ENCODE measurements around the gene SLC44A2.

Gene SLC44A2

DNA sequence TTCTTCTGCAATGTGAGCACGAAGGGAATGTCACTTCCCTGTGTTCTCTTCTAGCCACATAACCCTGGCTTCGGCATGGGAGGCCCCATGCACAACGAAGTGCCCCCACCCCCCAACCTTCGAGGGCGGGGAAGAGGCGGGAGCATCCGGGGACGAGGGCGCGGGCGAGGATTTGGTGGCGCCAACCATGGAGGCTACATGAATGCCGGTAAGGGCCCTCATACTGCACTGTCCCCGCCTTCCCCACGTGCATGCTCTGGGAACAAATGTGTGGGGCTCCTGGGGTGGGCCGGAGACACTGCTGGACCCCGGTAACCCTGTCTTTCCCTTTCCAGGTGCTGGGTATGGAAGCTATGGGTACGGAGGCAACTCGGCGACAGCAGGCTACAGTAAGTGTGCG lies 58.2 kb downstream of the SLC44A2 start:
- no peak for DNase-seq

DNA sequence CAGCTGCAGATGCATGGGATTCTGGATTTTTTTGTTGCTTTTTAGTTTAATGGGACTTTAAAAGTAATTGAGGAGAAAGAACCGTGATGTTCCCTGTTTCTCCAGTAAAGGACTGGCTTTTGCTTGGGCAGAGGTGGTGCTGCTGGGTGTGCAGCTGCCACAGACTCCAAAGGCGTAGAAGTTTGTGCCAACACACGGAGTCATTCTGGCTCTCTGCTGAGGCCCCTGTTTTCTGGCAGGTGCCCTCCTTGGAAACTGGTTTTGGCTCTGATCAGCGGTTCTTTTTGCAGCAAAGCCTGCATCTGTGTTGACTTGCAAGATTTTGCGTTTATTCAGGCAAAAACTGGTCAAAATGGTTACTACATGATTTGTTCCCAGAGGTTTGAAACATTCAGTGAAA lies 59.9 kb downstream of the SLC44A2 start:
- no peak for DNase-seq

DNA sequence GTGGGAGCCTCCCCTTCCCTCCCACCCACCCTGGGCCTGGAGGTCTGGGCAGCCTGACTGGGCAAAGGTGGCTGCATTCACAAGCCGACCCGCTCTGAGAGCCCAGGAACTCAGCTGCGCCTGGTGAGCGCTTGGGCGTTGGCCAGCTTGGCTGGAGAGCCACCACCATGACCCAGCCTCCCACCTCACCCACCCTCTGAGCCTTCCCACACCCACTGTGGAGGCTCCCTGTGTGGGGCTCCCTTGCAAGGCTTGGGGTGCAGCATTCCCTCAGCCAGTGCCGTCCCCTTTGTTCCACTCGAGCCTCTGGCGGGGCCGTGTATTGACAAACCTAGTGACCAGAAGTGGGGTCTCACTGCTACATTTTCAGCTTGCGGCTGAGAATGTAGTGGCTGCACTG lies 60.8 kb downstream of the SLC44A2 start:
- DNase-seq = no peak

DNA sequence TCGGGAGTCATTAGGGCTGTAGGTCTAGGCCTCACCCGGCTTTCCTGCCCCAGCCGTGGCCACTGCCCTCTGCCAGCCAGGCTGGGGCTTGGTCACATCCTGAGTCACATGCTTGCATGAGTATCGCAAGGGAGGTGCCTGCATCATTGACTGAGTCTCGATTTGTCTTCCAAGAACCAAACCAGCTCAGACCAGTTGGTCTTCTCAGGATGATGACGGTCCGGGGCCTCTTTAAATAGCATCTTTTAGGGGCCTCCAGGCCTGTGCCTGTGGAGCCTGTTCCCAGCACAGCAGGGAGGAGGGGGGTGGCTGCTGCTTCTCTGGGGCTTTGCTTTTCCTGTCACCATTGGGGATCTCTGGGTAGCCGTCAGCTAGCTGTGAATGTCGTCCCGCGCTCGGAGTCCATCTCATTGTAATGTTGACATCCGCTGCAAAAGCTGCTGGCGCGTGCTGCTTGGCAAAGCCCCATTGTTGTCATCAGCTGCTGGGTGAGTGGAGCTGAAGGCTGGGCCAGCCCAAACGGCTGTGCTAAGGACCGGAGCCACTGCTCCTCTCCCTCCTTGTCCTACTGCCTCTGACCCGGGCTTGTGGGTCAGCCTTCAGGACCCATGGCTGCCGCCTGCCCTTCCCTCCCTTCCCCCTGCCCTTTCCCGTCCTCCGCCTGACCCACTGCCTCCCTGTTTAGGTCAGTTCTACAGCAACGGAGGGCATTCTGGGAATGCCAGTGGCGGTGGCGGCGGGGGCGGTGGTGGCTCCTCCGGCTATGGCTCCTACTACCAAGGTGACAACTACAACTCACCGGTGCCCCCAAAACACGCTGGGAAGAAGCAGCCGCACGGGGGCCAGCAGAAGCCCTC lies 61.5 kb downstream of the SLC44A2 start:
- DNase-seq = no peak

DNA sequence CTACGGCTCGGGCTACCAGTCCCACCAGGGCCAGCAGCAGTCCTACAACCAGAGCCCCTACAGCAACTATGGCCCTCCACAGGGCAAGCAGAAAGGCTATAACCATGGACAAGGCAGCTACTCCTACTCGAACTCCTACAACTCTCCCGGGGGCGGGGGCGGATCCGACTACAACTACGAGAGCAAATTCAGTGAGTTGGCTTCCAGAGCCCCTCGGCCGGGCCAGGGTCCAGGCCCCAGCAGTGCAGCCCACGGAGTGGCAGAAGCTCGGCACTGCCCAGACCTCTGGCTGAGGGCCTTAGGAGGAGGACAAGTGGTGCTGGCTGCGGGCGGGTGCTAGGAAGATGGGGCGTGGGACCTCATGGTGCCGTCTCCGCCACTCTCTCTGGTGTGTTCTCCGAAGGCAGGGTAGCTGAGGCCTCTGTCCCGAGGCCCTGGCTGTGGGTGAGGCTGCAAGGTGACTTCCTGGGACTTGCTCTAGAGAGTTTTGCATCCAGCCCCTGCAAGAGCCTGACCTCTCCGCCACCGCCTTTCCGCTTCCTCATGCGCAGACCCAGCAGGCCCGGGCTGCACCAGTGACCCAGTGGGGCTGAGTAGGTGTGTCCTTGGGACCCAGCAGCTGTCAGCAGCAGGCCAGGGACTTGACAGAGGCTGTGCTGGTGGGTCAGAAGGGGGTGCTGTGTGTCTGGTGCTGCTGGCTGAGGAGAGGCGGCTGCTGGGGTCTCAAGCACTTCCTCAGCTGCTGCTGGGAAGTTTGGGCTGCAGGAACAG lies 62.4 kb downstream of the SLC44A2 start:
- DNase-seq = no peak

DNA sequence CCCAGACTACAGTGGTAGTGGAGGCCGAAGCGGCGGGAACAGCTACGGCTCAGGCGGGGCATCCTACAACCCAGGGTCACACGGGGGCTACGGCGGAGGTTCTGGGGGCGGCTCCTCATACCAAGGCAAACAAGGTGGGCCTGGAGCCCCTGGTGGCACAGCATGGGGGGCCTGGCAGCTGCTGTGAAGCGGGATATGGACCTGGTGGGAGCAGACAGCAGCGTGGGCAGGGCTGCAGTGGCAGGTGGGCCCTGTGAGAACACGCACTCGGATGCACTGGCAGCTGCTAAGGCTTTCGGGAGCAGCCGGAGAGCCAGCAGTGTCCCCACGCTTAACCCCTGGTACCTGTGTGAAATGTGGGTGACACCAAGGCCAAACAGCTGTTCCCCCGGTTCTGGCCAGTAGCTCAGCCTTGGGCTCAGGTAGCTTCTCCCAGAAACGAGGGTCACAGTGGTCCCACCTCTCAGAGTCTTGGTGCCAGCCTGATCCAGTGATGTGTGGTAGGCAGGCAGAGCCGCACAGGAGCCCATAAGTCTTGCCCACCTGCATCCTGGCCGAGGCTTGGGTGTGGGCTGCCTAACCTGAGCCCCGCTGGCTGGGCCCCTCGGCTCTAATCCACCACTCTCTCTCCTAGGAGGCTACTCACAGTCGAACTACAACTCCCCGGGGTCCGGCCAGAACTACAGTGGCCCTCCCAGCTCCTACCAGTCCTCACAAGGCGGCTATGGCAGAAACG lies 63.4 kb downstream of the SLC44A2 start:
- DNase-seq = no peak

DNA sequence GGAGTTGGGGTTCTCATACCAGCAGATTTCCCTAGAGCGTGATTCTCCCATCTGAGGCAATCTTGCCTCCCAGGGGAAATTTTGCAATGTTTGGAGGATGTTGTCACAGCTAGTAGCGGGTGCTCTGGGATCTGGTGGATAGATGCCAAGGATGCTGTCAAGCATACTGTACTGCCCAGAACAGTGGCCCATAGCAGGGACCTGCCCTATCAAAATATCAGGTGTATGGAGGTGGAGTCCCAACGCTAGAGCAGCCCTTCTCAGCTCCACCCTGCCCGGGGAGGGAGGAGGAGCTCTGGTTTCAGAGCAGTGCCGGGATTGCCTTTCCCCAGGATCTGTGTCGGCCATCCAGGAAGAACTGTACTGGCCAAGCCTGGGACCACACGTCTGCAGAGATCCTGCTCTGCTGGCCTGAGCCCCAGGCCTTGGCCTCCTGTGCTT lies 65.0 kb downstream of the SLC44A2 start:
- no peak for DNase-seq

DNA sequence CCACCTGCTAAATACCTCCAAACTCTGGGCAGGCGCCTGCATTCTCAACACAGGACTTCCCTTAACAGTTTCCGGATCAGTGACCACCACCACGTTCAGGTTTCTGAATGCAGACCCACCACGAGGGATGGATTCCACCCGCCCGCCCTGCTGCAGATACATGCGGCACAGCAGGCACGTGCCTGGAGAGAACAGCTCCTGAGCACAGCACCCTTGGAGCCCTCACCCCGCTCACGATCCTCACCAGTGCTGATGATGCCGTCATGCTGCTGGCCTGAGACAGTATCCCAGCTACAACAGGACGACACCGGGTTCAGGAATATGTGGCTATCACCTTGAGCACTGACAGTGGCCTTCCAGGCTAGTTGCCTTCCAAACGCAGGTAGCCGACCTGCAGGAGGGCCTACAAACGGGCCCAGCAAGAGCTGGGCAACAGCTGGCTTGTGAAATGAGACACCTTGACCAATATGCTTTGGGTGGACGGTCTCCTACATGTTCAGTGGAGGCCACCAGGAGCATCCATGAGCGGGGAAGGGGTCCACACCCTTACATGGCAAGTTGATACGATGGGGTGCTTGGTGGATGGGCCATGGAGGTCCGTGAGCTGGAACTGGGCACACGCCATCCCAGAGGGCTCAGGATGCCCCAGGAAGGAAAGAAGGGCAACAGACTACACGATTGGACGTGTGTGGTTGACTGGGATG lies 66.0 kb downstream of the SLC44A2 start:
- DNase-seq = no peak

DNA sequence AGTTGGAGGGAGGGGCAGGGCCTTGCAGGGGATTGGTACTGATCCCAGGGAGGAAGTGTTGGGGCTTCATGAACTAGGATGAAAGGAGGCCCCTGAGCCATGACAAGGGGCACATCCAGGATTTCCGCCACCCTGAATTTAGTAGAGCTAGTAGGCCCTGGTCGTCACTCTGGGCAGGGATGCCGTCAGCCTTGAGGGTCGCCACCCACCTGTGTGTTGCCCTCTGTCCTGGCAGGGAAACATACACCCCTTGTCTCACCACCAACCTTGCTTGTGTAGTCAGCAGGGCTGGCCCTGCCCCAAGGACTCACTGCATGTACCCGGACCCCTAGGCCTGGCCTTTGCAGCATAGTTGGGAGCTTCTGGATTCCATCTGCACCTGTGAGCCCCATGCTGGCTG lies 66.5 kb downstream of the SLC44A2 start:
- no peak for DNase-seq

DNA sequence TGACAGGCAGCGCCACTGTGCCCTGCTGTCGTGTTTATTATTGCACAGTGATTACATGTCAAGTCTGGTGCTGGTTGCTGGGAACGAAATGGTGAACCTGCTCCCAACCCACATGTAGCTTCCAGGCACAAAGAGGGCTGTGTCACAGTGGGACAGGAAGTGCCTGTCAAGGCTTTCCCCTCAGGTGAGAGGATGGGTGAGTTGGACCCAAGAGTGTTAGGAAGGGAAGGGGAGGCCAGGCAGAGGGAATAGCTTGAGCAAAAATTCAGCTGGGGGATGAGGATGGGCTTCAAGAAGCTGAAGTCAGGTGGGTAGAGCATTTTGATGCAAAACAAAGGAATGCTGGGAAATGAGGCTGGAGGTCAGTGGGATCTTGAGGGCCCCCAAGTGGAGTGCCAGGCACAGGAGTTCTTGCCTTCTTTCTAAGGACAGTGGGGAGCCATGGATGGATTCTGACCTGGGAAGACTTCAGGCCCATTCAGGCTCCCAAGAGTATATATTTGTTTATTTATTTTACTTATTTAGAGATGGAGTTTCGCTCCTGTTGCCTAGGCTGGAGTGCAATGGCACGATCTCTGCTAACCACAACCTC lies 67.4 kb downstream of the SLC44A2 start:
- no peak for DNase-seq

All from SHP77 treated with DMSO at 0.1 percent for 48 hours (cell line).